ENCODE data around the gene MIPEP. TPM values are rescaled to one million over a fixed set of nuclear protein-coding genes. Genes with fewer than 3 reads are reported as not detected.

MIPEP gene
- total and polyA plus RNA-seq, 2 experiments from 2014 or later: 17.1 to 19.8 TPM

DNA sequence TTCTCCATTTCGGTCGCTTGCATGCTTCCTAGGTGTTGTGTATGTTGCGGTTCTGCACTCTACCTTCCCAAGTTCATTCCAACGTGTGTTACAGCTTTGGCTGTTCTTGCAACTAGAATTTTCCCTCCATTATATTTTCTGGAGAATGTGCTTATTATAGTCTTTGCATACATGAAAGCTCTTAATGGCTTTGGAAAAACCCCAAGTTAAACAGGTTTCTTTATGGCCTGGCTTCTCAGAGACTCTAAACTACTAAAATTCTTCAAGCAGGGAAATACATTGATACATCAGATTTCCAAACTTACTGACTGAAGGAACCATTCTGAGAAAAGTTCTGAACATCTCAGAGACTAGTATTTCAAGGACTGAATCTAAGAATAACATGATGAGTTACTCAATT is 11.9 kb downstream of the MIPEP start:
- no peaks in the 10 kb centered on the region for H3K9me3 ChIP-seq (ENCODE audit: low read depth)
- H3K27me3 ChIP-seq: no peaks in the 10 kb centered on the region
- H4K20me1 ChIP-seq (ENCODE audit: insufficient read depth, poor library complexity, severe bottlenecking): no peaks in the 10 kb centered on the region
- H3K9me2 ChIP-seq (replicated peaks; ENCODE audit: insufficient read depth): no peaks in the 10 kb centered on the region
- no peak for TF ChIP-seq EZH2phosphoT487 (IDR thresholded peaks at IDR 0.05; ENCODE audit: low read depth, severe bottlenecking, unreplicated experiment)
- no peak for TF ChIP-seq CTCF (IDR thresholded peaks at IDR 0.05; ENCODE audit: poor library complexity)
- no peak for TF ChIP-seq EZH2 (IDR thresholded peaks at IDR 0.05; ENCODE audit: borderline replicate concordance)
- H3K4me1 ChIP-seq (ENCODE audit: insufficient read depth): peaks cover 2% of the 10 kb centered on the region
- H2AFZ ChIP-seq: no peak overlapping the region
- H3K4me3 ChIP-seq: no peak overlapping the region
- no peaks in the 10 kb centered on the region for H3K36me3 ChIP-seq (replicated peaks; ENCODE audit: insufficient read depth, low read depth)
- H3K27ac ChIP-seq: no peak overlapping the region
- no peak for DNase-seq (ENCODE audit: low spot score)
- H3K79me2 ChIP-seq: no peaks in the 10 kb centered on the region
- no peak overlapping the region for H3K4me2 ChIP-seq
- WGBS (ENCODE audit: low lambda C conversion rate, missing lambda C conversion rate): 85% methylated on average over 4 of the region's 4 CpGs

DNA sequence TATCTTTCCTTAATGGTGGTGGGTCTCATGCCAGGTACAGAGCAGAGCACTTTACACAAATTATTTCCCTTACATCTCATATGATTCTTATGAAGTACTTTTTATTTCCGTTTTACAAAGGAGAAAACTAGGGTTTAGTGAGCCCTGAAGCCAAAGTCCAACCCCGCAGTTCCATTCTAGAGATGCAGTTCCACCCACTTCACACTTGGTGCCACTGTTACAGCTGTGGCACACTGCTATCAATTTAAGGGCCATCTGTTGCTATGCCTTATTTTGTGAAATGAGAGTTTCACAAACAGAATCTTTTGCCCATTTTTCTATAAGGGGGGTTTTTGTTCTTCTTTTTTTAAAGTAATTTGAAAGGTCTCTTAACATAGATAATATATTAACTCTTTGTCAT is 12.9 kb downstream of the MIPEP start:
- H3K9me3 ChIP-seq (ENCODE audit: low read depth): no peaks in the 10 kb centered on the region
- TF ChIP-seq EZH2phosphoT487 (IDR thresholded peaks at IDR 0.05; ENCODE audit: low read depth, severe bottlenecking, unreplicated experiment) (no peak), CTCF (IDR thresholded peaks at IDR 0.05; ENCODE audit: poor library complexity) (peak; percentile 41)
- H3K79me2 ChIP-seq: no peaks in the 10 kb centered on the region
- no peaks in the 10 kb centered on the region for H4K20me1 ChIP-seq (ENCODE audit: insufficient read depth, poor library complexity, severe bottlenecking)
- H2AFZ ChIP-seq: no peak overlapping the region
- H3K27me3 ChIP-seq: no peaks in the 10 kb centered on the region
- H3K36me3 ChIP-seq (replicated peaks; ENCODE audit: insufficient read depth, low read depth): no peaks in the 10 kb centered on the region
- H3K4me3 ChIP-seq: no peak overlapping the region
- peaks cover 2% of the 10 kb centered on the region for H3K4me1 ChIP-seq (ENCODE audit: insufficient read depth)
- H3K9me2 ChIP-seq (replicated peaks; ENCODE audit: insufficient read depth): no peaks in the 10 kb centered on the region
- H3K27ac ChIP-seq: no peak overlapping the region
- 50% methylated on average over 2 of the region's 2 CpGs for WGBS (ENCODE audit: low lambda C conversion rate, missing lambda C conversion rate)
- DNase-seq (ENCODE audit: low spot score): peak; percentile 39
- no peak overlapping the region for H3K4me2 ChIP-seq

GRCh38 chr13:23871616-23872220 is 17.5 kb downstream of the MIPEP start:
- no peaks in the 10 kb centered on the region for H4K20me1 ChIP-seq (ENCODE audit: insufficient read depth, poor library complexity, severe bottlenecking)
- peaks cover 10% of the 10 kb centered on the region for H3K4me1 ChIP-seq (ENCODE audit: insufficient read depth)
- H3K9me3 ChIP-seq (ENCODE audit: low read depth): no peaks in the 10 kb centered on the region
- no peak overlapping the region for H3K4me2 ChIP-seq
- WGBS (ENCODE audit: low lambda C conversion rate, missing lambda C conversion rate): 92% methylated on average over 2 of the region's 2 CpGs
- H2AFZ ChIP-seq: no peak overlapping the region
- TF ChIP-seq EZH2 (IDR thresholded peaks at IDR 0.05; ENCODE audit: borderline replicate concordance) (no peak), CTCF (IDR thresholded peaks at IDR 0.05; ENCODE audit: poor library complexity) (peak; percentile 63), EZH2phosphoT487 (IDR thresholded peaks at IDR 0.05; ENCODE audit: low read depth, severe bottlenecking, unreplicated experiment) (no peak)
- no peak overlapping the region for H3K4me3 ChIP-seq
- no peaks in the 10 kb centered on the region for H3K79me2 ChIP-seq
- no peaks in the 10 kb centered on the region for H3K36me3 ChIP-seq (replicated peaks; ENCODE audit: insufficient read depth, low read depth)
- H3K9me2 ChIP-seq (replicated peaks; ENCODE audit: insufficient read depth): no peaks in the 10 kb centered on the region
- no peak overlapping the region for H3K27ac ChIP-seq
- no peaks in the 10 kb centered on the region for H3K27me3 ChIP-seq
- no peak for DNase-seq (ENCODE audit: low spot score)

Measured in hepatocyte (in vitro differentiated cells).